H4 (cell line): ENCODE measurements around the gene SLC35G2. TPM values are rescaled to one million over a fixed set of nuclear protein-coding genes. Genes with fewer than 3 reads are reported as not detected.
"Not testable (repeated sequence)": the region's sequence is repeated elsewhere in the genome, so short reads cannot be mapped to it uniquely, and the experiment has no call there.

Source experiments
- DNase-seq: peaks from one replicate; pipeline ENCODE4 v3.0.0-alpha.2; 2015; ENCODE audit warnings: low spot score
- total RNA-seq: library from RNA; depleted of rRNA; stranded (reverse); fragments of >200 nt; shearing (Covaris generic); gene quantifications from 2 replicates; pipeline ENCODE4 v1.2.3, GENCODE V29; 2014; rRNA removed

SLC35G2 gene
- 6.3 and 8.0 TPM in 2 replicates for total RNA-seq

DNA sequence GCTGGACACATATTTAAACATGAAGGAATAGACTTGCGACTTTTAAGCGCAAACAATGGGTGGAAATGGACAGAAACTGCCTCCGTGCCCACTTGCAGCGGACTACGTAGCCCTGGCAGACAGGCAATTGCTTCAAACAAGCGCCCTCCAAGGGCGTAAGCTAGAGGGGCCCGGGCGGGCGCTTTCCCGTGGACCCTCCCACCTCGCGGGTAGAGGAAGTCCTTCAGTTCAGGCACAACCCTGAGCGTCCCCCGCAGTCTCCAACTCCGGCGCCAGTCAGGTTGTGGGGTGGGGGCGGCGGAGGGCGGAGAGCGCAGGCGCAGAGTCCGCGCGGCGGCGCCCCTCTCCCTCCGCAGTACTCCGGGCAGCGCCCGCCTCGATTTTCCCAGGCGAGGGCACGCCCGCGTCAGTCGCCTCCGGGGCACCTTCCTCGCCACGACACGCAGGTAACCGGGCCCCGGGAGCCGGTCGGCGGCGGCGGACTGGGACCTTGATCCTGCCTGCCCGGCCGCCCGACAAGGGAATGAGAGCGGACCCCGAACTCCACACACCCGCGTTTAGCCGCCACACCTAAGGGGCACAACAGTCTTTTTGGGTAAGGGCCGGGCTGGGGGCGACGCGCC is at the start of gene SLC35G2:
Gene SLC35G2 (plus strand): TSS at position 358 of the 623 bp plus-strand sequence. CDS start 35,335 bp downstream, outside the sequence.
- DNase-seq = no peak

- no peak for DNase-seq
Measured at GRCh38 chr3:136772709-136773108, 46.2 kb upstream of the SLC35G2 start.

DNA sequence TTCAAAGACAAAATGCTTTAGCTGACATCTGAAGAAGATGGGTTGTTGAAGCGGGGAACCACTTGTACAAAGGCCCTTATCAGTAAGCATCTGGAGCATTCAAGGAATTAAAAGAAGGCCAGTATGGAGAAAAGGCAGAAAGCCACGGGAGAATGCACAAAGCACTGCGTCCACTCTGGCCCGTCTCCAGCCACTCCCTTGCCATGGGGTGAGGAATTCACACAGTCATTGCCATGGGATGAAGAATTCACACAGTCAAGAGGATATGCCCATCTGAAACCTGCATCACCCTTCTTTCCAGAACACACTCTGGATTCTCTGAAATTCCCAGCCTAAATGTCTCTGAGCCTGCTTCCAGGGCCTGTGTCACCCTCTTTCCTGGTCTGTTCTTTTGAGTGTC is 40.1 kb upstream of the SLC35G2 start:
- no peak for DNase-seq

DNA sequence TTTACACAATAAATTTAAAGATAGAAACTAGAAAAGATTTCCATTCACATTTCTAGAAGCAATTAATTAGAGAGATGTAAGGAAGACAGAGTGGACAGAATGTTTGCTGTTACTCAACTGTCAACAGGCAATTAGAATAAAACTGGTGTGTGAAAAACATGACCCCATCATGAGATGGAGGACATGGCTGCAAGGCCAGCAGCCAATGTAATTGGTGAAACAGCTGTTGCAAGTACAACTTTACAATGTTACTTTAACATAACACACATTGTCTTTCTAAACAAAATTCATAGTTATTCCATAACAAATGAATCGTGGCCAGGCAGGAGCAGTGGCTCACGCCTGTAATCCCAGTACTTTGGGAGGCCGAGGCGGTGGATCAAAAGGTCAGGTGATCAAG is 38.2 kb upstream of the SLC35G2 start:
- DNase-seq = no peak

DNA sequence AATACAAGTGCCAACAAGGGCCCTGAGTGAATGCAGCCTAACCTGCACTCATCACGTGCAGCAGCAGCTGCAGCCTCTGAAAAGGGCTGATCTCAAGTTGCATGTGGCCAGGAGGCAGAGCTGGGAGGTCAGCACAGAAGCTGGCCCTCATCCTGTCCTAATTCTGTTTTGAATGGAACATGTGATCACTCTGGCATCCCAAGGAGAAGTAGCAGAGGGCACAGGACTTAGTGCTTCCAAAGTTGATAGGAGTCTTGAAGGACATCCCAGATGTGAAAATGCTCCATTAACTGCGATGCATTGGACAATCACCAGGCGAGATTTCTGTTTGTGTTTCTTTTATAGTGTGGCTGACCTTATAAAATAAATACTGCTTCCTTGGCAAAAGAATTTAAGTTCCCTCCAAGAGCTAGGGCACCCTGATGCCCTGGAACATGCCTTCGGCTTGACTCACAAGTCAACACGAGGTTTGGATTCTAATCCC is 35.2 kb upstream of the SLC35G2 start:
- peak; percentile 60 for DNase-seq

DNA sequence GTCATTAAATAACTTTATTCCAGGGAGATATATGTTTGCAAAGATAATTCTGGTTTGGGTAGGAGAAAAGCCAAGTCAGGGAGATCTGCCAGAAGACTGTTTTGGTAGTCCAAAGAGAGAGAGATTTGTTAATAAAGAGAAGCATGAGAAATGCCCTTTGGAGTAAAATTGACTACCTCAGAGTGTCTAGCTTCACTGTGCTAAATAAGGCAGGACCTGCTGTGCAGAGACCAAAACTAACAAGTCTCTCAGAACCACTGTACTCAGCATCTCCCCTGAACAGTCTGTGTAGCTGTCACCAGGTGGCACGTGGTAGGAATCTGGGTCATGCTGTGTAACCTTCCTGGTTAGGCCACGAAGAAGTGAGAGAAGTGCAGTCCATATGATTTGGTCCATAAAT is 31.6 kb upstream of the SLC35G2 start:
- peak; percentile 65 for DNase-seq

GRCh38 chr3:136788154-136788553 is 30.8 kb upstream of the SLC35G2 start:
- no peak for DNase-seq

DNA sequence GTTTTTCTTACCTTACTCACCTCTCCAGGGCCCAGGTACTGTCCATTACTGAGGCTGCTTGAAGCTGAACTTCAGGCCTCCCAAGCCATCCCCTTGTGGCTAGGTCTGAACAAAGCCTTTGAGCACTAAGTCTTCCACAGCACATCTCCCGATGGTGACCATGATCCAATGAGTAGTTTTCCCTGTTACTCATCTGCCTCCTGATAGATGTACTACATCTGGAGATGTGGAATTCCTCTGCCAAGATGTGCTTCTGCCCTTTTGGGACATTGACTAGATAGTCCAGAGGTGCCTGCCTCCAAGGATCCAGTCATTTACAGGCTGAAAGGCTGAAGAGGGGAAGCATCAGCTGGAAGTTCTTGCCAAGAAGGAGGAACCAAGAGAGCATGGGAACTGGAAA is 28.9 kb upstream of the SLC35G2 start:
- DNase-seq = no peak

DNA sequence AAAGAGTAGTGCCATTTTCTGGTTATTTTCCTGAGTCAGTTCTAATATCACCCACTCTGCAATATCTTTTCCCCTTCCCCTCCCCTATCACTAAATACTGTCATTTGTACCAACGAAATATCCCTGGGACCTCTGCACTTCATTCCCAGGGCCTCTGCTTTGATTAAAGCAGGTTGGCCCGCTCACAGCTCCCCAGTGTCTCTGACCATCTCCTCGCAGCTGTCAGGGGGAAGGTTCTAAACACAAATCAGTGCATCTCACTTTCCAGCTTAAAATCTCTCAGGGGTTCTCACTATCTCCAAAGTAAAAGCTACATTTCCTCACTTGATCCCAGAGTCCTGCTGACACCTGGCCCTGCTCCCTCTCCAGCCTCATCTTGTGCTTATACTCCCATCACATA is 28.1 kb upstream of the SLC35G2 start:
- DNase-seq = no peak

DNA sequence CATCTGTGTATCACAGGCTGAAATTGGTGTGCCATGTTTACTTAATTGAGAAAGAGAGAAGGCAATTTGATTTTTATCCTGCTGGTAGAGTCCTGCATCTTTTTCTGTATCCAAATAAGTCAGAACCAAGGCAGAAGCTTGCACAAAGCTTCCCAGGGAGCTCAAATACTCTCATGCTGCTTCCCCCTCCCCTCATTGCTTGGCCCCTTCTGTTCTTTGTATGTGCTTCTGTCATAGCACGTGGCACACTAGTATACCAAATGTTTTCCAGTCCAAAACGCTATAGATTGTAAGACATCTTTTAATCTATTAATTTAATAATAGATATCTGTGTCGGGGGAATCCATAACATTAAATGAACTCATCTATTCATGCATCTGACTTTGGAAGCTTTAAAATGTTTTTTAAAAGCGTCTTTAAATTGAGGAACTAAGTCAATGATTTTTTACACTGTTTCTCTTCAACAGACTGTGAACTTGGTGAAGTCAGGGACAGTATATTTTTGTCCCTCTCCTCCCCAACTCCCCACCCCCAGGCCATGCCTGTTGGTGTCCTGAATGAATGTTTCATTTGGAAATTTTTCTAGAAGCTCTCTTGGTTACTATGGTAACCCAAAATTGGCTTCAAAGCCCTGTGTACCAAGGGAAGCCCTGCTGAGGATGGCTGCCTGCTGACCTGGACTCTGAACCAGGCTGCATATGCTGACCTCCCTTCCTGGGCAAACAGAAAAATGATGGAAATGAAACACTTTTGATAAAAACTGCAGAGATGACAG is 26.2 kb upstream of the SLC35G2 start:
- DNase-seq = no peak

- DNase-seq = not testable (repeated sequence)
Measured at GRCh38 chr3:136801146-136801545, 17.8 kb upstream of the SLC35G2 start.

DNA sequence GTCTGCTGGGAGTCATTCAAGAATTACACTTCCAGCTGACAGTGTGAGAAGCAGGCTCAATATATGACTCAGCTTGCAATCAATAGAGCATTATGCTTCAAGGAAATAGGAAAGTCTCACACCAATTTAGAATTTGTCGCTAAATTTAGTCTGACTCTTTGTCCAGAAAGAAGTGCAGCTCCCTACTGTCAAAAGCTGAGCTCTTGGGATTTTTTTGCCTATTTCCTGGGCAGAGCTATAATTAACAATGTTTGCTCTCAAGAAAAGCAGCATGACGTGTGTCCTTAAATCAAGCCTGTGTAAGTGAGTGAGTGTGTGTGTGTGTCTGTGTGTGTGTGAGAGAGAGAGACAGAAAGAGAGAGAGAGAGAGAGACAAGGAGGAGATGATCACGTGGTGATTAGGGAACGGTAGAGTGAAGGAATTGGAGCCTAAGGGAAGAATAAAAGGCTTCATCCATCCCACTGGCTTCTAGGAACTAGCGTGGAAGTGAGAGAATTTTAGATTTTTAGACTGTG is 16.4 kb upstream of the SLC35G2 start:
- peak; percentile 86 for DNase-seq

GRCh38 chr3:136804141-136804540 is 14.8 kb upstream of the SLC35G2 start:
- DNase-seq = no peak

- DNase-seq = no peak
Measured at GRCh38 chr3:136804813-136805212, 14.1 kb upstream of the SLC35G2 start.

GRCh38 chr3:136805795-136806194 is 13.1 kb upstream of the SLC35G2 start:
- DNase-seq = no peak

- DNase-seq = no peak
Measured at GRCh38 chr3:136811701-136812100, 7.2 kb upstream of the SLC35G2 start.

DNA sequence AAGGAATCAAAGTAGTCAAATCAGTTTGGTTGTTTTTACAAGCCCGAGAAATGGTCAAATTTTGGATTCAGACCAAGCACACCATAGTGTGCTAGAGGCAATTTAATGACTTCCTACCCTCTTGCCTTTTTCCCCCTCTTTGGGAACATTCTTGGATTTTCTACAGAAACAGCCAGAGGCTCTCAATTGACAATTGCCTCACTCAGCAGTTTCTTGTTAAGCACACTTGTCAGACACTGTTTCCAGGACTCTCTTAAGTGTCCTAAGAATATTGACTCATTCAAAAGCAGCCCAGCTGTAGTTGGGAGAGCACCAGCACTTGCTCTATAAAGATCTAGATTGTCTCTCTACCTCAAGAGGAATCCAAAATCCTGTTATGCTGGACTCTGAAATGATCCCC is 1.5 kb upstream of the SLC35G2 start:
- no peak for DNase-seq

GRCh38 chr3:136818191-136818768 is 646 bp upstream of the SLC35G2 start:
- peak; percentile 80 for DNase-seq

GRCh38 chr3:136819392-136819730 is 435 bp downstream of the SLC35G2 start:
- DNase-seq = no peak

DNA sequence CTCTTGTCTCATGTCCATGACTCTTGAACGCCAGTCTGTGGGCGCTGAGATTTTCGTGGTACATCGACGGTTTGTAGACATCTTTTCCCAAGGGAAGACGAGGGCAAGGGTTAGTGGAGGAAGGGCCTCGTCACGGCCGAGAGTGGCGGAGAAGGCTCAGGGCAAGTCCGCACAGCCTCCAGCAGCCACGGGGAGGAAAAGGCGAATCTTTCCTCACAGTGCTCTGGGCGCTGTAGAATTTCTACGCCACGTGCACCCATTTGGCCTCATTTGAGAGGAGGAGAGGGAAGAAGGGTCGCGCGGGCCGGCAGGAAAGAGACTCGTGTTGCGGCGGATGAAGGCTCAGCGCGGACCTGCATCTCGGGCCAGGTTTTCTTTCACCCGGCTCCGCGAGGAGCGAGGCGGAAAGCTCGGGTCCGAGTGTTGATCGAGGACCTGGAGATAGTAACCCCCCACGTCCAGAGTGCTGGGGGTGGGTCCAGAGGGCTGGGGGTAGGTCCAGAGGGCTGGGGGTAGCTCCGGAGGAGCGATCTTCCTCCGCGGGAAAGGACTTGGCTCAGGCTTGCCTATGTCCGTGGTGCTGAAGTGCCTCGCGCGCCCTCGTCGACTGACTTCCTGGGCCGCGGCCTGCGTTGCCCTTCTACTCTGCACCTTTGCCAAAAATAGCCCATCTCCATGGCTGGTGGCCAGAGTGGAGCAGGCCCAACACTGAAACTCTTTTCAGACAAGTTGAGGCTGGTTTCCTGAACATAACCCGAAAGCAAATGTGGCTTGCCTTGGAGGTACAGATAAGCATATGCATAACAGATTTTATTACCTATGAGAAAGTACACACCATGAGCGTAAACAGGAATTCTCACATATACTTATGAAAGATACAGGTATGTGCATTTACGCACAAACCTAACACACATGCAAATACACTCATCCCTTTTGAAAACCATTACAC is 1.1 kb downstream of the SLC35G2 start:
- DNase-seq = no peak

DNA sequence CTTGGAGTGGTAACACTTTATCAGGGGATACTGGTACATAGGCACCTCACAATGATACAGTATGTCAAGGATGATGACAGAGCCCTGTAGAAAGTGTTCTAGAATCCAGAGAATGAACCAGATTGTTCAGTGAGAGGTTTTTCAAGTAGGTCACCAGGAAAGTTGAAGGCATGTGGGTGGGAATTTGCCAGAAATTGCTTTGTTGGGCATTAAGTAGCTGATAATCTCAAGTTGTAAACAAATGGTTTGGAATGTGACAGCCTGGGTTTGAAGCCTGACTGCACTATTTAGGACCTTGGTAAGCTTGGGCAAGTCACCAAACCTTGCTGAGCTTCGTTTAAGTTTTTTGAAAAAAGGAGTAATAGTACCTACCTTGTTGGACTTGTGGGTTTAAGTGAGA is 12.5 kb downstream of the SLC35G2 start:
- DNase-seq = no peak
